ENCODE measurements around the gene TNFSF8.

The TNFSF8 gene

GRCh38 chr9:114869845-114870244 is 60.5 kb downstream of the TNFSF8 start:
- DNase-seq (ENCODE audit: low read depth): no peak

- no peak for DNase-seq (ENCODE audit: low read depth)
These were observed 61.0 kb downstream of the TNFSF8 start for GRCh38 chr9:114869378-114869777.

- no peak for DNase-seq (ENCODE audit: low read depth)
These were observed 63.1 kb downstream of the TNFSF8 start for GRCh38 chr9:114867327-114867726.

DNA sequence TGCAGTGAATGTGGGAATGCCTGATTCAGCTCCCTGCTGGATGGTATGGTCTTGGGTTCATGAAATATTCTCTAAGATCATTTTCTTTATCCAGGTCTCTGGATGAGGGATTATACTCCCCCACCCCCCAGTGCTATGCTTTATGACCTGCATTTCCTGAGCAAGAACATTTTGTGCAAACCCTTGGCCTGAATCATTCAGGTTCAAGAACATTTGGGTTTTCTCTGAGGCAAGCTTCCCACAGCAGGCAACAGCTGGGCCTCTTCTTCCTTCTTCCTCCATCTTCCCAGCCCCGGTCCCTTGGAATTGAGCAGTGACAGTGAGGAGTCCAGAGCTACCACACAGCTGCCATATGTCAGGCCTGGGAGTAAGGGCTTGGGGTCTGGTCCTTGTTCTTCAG is 65.9 kb downstream of the TNFSF8 start:
- DNase-seq (ENCODE audit: low read depth): no peak

GRCh38 chr9:114861922-114862605 is 68.3 kb downstream of the TNFSF8 start:
- no peak for DNase-seq (ENCODE audit: low read depth)

DNA sequence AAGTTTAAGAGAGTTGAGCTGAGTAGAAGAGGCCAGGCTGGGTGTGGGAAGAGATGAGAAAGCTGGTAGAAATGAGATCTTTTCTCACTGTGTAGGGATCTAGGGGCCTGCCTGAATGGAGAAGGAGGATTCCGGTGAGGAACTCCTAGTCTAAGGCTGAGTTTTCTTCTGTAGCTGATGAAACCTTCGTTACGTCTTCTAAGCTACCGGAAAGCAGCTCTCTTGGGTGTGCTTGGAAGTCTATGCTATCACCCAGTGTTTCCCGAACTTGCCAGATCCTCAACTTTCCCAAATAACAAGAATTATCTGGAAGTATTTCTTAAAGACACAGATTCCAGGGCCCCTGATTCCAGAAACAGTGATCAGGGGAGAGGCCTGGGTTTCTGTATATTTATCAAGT is 69.1 kb downstream of the TNFSF8 start:
- DNase-seq (ENCODE audit: low read depth): no peak

- DNase-seq (ENCODE audit: low read depth): no peak
These were observed 70.2 kb downstream of the TNFSF8 start for GRCh38 chr9:114860187-114860586.

DNA sequence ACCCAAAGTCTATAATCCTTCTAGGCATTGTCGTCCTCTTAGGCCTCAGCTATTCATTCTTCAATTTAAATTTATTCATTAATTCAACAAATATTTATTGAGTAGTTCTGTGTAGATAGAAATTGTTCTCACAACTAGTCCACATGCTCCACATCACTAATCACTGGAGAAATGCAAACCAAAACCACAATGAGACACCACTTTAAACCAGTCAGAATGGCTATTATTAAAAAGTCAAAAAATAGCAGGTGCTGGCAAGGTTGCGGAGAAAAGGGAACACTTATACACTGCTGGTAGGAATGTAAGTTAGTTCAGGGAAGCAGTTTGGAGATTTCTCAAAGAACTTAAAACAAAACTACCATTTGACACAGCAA is 73.5 kb downstream of the TNFSF8 start:
- DNase-seq (ENCODE audit: low read depth): no peak

DNA sequence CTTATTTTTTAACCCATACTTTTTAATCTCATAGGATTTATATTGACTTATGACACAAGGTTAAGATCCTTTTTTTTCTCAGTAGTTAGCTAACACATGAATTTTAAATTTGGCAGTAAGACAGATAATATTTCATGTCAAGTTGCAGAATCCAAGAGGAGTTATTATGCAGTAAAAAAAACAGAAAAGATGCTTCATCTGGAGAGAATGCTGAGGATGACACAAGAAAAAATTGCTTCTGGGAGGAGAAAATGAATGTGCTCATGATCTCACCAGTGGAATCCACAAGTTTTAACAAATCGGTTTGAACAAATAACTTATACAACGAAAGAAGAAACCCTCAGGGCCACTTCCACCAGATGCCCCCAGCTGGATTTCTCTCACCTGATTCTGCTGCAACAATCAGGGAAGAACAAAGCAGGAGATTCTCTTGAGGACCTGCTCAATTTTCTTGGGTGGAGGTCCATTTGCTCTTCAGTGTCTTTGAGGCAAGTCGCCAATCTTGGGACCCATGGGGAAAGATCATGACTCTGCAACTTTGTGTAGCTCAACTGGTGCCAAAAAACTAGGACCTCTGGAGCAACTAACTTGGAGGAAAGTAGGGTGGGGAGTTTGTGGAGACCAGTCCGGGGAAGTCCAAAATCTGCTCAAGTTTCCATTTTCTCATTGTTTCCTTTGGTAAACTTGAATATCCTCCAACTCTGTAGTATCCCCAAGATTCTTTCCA is 74.0 kb downstream of the TNFSF8 start:
- DNase-seq (ENCODE audit: low read depth): no peak

DNA sequence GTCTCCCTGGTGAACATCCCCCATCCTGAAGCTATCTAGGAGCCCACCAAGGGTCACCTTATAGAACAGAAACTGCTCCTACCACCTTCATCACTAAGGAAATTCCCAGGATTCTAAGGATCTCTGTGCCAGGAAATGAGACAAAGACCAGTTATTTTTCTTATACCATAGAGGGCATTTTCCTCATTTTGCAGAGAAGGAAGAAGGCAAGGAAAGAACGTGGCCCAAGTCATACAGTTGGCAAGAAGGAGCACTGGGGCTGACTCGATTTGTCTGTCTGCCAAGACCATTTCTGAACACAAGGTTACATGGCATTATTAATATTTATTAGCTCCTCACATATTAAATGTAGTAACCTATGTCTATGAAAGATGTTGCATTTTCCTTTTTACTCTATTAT is 74.9 kb downstream of the TNFSF8 start:
- no peak for DNase-seq (ENCODE audit: low read depth)

GRCh38 chr9:114854736-114855355 is 75.5 kb downstream of the TNFSF8 start:
- no peak for DNase-seq (ENCODE audit: low read depth)

DNA sequence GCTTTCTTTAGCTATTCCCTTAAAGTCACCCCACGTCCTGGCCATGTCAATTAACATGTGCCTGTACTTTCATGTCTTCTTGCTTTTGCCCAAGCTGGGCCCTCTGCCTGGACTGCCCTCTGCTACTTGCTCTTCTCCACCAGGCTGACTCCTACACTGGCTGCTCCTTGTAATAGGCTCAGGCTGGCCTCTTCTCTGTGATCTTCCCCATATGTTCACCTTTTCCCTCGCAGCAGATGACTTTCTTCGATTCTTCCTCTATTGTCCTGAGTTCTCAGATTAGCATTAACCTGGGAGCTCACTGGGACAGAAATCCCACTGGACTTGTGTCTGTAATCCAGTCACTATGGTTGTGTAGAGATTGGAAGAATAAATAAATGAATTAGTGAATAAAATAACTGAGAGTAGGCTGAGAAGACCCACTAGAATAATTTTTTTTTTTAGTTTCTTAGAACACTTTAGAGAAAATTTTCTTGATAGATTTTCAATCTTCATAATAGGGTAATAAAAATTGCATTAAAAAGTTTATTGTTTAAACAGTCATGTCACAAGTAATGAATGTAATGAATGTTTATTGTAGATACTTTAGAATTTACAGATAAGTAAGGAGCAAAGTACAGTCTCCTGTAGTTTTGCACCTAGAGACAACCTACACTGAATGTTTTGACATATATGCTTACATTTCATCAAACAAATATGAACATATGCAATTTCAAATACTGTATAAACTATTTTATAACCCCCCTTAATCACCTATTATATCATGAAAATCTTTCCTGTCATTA is 77.1 kb downstream of the TNFSF8 start:
- DNase-seq (ENCODE audit: low read depth): no peak

DNA sequence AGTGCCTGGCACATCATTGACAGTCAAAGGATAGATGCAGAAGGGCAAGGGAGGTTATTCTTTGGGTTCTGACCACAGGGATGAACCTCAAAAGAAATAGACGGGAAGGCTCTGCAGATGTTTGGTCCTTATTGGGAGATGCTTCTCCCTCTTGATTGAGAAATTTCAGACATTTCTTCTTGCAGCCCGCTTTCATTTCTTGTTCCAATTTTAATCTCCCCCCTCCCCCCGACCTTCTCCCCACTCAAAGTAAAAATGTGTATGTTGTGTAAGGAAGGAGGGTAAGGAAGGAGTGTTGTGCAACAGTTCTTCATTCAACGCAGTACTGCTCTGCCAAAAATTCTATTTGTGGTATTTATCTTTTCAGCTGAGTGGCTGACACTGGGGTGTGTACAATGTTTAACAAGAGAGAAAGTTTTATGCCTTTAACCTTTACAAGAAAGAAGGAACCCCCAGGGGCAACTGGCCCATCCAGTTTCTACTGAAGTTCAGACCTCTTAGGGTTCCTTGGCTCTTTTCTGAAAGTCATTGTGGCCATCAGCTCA is 78.3 kb downstream of the TNFSF8 start:
- no peak for DNase-seq (ENCODE audit: low read depth)

DNA sequence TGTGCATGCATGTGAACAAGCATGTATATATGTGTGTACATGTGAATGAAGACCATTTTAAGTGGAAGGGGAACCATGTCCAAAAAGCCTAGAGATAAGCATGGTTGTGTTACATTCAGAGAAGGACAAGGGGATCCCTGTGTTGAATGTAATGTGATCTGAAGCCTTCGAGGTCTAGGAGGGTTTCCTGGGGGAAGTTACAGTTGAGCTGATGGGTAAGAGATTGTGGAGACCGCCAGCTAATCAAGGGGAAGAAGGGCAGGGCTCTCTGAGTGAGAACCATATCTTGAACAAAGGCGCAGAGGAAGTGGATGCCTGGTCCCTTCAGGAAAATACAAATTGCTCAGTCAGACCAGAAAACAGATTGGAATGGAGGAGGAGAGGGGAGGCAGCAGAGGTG is 79.1 kb downstream of the TNFSF8 start:
- DNase-seq (ENCODE audit: low read depth): no peak

Data from stimulated activated CD8-positive, alpha-beta memory T cell treated with anti-CD3 and anti-CD28 coated beads, Interleukin-12 subunit alpha, Interleukin-12 subunit beta, amount 100 ng/mL, for 1 hour (primary cell).